HUES48 (cell line): ENCODE measurements around the gene PBX4.

Experiments used
- H3K27ac ChIP-seq: one replicate; pipeline ENCODE4 v1.7.0; 2013; ENCODE audit warnings: low read depth, low read length, inconsistent platforms
- H3K27me3 ChIP-seq: 2 replicates; pipeline ENCODE4 v1.6.1; 2013; ENCODE audit warnings: mild to moderate bottlenecking, low read length; ENCODE audit not compliant: control insufficient read depth, insufficient read depth
- H3K36me3 ChIP-seq: 2 replicates; pipeline ENCODE4 v1.6.1; 2013; ENCODE audit warnings: low read length; ENCODE audit not compliant: control insufficient read depth, insufficient read depth
- H3K4me1 ChIP-seq: 2 replicates; pipeline ENCODE4 v1.6.1; 2013; ENCODE audit warnings: mild to moderate bottlenecking, low read length; ENCODE audit not compliant: control insufficient read depth, insufficient read depth
- H3K4me3 ChIP-seq: 2 replicates; pipeline ENCODE4 v1.5.1; 2013; ENCODE audit warnings: mild to moderate bottlenecking, low read depth, low read length
- H3K9ac ChIP-seq: 2 replicates; pipeline ENCODE4 v1.6.1; 2013; ENCODE audit warnings: mild to moderate bottlenecking, low read depth, low read length, moderate library complexity
- H3K9me3 ChIP-seq: 2 replicates; pipeline ENCODE4 v1.6.1; 2013; ENCODE audit warnings: low read length; ENCODE audit not compliant: control insufficient read depth, insufficient read depth

The PBX4 gene

DNA sequence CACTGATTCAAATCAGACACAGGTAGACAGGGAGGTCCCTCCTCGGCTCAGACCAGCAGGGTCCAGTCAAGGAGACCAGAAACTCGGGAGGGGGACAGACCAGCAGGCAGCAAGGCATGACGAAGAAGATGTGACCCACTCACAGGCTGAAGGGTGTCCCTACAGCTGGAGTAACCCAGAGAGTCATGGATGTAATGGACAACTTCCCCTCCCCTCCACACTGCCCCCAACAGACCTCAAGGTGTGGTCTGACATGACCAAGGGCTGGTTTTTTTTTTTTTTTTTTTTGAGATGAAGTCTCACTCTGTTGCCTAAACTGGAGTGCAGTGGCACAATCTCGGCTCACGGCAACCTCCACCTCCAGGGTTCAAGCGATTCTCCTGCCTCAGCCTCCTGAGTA is 34.1 kb downstream of the PBX4 start:
- Histone ChIP-seq H3K9me3 (no peaks in the 10 kb centered on the region), H3K27ac (no peak overlapping the region)

DNA sequence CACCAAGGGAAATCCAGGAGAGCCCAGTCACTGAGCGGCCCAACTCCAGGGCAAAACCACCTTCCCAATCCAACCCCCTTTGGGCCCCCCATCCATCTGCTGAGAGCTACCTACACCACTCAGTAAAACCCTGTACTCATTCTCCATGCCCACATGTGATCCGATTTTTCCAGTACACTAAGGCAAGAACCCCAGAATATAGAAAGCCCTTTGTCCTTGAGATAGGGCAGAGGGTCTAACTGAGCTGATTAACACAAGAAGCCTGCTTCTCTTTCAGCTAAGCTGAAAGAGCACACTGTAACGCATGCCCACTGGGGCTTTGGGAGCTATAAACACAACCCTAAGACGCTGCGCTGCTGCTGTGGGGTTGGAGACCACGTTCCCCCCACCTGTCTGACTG is 36.0 kb downstream of the PBX4 start:
- Histone ChIP-seq H3K9ac (no peak overlapping the region), H3K27me3 (no peaks in the 10 kb centered on the region), H3K36me3 (no peaks in the 10 kb centered on the region), H3K4me3 (no peak overlapping the region), H3K4me1 (no peaks in the 10 kb centered on the region), H3K9me3 (no peaks in the 10 kb centered on the region), H3K27ac (no peak overlapping the region)

More for the DNA sequence above, 34.1 kb downstream of the PBX4 start:
- H3K9ac ChIP-seq: no peak overlapping the region
- H3K36me3 ChIP-seq: no peaks in the 10 kb centered on the region
- H3K27me3 ChIP-seq: no peaks in the 10 kb centered on the region
- H3K4me1 ChIP-seq: no peaks in the 10 kb centered on the region
- no peak overlapping the region for H3K4me3 ChIP-seq

- Histone ChIP-seq H3K27me3 (no peaks in the 10 kb centered on the region), H3K27ac (no peak overlapping the region), H3K4me1 (no peaks in the 10 kb centered on the region), H3K36me3 (no peaks in the 10 kb centered on the region), H3K4me3 (no peak overlapping the region), H3K9ac (no peak overlapping the region), H3K9me3 (no peaks in the 10 kb centered on the region)
Observed at GRCh38 chr19:19581391-19581790, 37.1 kb downstream of the PBX4 start.

- peaks cover 5% of the 10 kb centered on the region for H3K4me1 ChIP-seq
- H3K36me3 ChIP-seq: no peaks in the 10 kb centered on the region
- H3K27me3 ChIP-seq: no peaks in the 10 kb centered on the region
- H3K9me3 ChIP-seq: no peaks in the 10 kb centered on the region
- H3K9ac ChIP-seq: no peak overlapping the region
- no peak overlapping the region for H3K27ac ChIP-seq
- no peak overlapping the region for H3K4me3 ChIP-seq
Observed at GRCh38 chr19:19580418-19580817, 38.1 kb downstream of the PBX4 start.

- H3K9me3 ChIP-seq: no peaks in the 10 kb centered on the region
- H3K4me3 ChIP-seq: no peak overlapping the region
- no peaks in the 10 kb centered on the region for H3K27me3 ChIP-seq
- H3K4me1 ChIP-seq: peaks cover 5% of the 10 kb centered on the region
- H3K27ac ChIP-seq: no peak overlapping the region
- no peak overlapping the region for H3K9ac ChIP-seq
- H3K36me3 ChIP-seq: no peaks in the 10 kb centered on the region
Observed at GRCh38 chr19:19579533-19580361, 38.7 kb downstream of the PBX4 start.

DNA sequence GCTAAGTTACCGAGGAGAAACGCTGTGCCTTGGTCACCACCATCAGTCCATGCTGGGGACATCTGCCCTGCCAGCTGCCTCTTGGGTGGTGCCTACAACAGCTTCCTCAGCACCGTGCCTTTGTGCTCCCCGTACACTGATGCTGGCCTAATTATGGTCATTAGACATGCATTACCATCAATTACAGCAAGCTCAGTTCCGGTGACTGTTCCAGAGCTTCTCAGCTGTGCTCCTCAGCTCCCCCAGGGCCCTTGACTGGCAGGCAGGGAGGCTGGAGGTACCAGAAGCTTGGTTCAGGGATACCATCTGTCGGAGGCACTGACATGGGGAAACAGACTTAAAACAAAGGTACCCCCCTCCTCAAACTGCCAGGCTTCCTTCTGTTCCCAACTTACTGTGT is 40.2 kb downstream of the PBX4 start:
- Histone ChIP-seq H3K4me3 (no peak overlapping the region), H3K9ac (no peak overlapping the region), H3K9me3 (no peaks in the 10 kb centered on the region), H3K27me3 (no peaks in the 10 kb centered on the region), H3K27ac (no peak overlapping the region), H3K4me1 (peaks cover 5% of the 10 kb centered on the region), H3K36me3 (no peaks in the 10 kb centered on the region)

- H3K4me1 ChIP-seq: peaks cover 5% of the 10 kb centered on the region
- H3K27me3 ChIP-seq: no peaks in the 10 kb centered on the region
- H3K9ac ChIP-seq: no peak overlapping the region
- no peaks in the 10 kb centered on the region for H3K9me3 ChIP-seq
- H3K4me3 ChIP-seq: no peak overlapping the region
- no peaks in the 10 kb centered on the region for H3K36me3 ChIP-seq
- peak overlapping the region; percentile 51 for H3K27ac ChIP-seq
Observed at GRCh38 chr19:19575411-19575810, 43.1 kb downstream of the PBX4 start.

- Histone ChIP-seq H3K27ac (no peak overlapping the region), H3K4me3 (no peak overlapping the region), H3K36me3 (no peaks in the 10 kb centered on the region)
Observed at GRCh38 chr19:19571071-19571786, 47.3 kb downstream of the PBX4 start.

DNA sequence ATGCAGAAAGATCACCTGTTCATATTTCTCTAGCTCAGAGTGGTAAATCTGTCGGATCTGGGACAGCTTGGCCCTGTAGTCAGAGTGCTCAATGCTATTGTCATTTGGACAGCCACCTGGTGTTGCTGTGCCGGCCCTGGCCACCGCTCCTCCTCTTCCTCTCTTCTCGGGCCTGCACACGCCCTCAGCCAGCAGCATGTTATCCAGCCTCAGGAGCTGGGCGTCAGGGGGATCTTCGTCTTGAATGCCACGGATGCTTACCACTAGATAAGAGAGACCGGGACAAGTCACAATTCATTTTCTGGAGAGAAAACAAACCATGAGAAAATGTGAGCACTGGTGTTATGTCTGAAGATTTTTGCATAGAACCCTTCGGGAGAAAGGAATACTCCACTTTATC is 47.9 kb downstream of the PBX4 start:
- Histone ChIP-seq H3K36me3 (no peaks in the 10 kb centered on the region), H3K27ac (no peak overlapping the region), H3K27me3 (no peaks in the 10 kb centered on the region), H3K4me1 (peaks cover 1% of the 10 kb centered on the region), H3K9me3 (no peaks in the 10 kb centered on the region), H3K9ac (no peak overlapping the region), H3K4me3 (no peak overlapping the region)

More at GRCh38 chr19:19571071-19571786, 47.3 kb downstream of the PBX4 start:
- Histone ChIP-seq H3K9ac (no peak overlapping the region), H3K4me1 (peaks cover 5% of the 10 kb centered on the region), H3K27me3 (no peaks in the 10 kb centered on the region), H3K9me3 (no peaks in the 10 kb centered on the region)

DNA sequence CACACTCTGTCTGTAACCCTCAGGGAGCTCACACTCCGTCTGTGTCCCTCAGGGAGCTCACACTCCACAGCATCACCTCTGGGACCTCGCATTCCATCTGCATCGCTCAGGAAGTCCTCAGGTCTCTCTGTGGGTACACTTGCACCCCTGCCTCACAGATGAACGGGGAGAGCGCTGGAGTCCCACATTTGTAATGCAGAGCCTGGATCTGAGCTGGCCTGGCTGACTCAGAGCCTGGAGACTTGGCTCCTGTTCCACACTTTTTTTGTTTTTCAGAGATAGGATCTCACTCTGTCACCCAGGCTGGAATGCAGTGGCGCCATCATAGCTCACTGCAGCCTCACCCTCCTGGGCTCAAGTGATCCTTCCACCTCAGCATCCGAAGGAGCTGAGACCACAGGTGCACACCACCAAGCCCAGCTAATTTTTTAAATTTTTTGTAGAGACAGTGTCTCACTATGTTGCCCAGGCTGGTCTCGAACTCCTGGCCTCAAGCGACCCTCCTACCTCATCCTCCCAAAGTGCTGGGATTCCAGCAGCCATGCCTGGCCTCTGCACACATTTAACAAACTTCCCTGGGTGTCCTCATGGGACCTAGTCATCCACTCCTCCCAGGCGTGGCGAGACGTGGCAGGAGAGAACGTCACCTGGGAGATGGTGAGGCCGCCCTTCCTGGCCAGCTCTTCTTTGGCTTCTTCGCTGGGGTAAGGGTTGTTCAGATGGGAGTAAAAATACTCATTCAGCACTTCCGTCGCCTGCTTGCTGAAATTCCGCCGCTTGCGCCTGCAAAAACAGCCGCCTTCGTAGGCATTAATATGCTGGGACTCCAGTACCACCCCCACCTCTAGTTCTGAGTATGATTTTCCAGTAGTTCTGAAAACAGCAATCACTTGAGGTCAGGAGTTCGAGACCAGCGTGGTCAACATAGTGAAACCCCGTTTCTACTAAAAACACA is 49.4 kb downstream of the PBX4 start:
- H3K36me3 ChIP-seq: no peaks in the 10 kb centered on the region
- no peak overlapping the region for H3K9ac ChIP-seq
- no peaks in the 10 kb centered on the region for H3K9me3 ChIP-seq
- H3K4me1 ChIP-seq: no peaks in the 10 kb centered on the region; the same call in 1 of the 2 replicates
- no peak overlapping the region for H3K27ac ChIP-seq
- H3K4me3 ChIP-seq: no peak overlapping the region
- no peaks in the 10 kb centered on the region for H3K27me3 ChIP-seq
